ENCODE measurements around the gene HLA-DPB1. TPM values are rescaled to one million over a fixed set of nuclear protein-coding genes. Genes with fewer than 3 reads are reported as not detected.

HLA-DPB1 gene
- total RNA-seq, 1 experiment from 2014 or later: not detected

DNA sequence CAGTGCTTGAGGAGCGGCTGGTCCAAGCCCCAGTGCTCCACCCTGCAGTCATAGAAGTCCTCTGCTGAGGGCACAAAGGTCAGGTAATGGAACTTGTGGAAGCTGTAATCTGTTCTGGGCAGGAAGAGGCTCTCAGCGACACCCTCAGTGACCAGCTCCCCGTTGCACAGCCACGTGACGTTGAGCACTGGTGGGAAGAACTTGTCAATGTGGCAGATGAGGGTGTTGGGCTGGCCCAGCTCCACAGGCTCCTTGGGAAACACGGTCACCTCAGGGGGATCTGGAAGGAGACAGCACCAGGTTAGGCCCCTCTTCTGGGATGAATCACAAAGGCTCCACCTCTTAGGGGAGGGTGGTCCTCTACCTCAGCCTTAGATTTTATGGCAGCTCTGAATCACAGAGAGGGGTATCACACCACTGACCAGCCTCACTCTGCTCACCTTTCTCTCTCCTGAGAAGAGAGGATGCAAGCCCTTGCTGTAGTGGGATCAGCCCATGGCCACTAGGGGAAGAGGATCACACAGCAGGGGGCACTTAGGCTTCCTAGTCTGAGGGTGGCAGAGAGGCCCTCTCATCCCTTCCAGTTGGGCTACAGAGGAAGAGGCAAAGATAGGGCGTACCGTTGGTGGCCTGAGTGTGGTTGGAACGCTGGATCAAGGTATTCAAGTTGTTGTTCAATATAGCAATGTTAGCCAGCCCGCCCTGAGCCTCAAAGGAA, 6.6 kb upstream of the HLA-DPB1 start:
- no peak for TF ChIP-seq EZH2 (IDR thresholded peaks at IDR 0.05; ENCODE audit: low read length, unreplicated experiment)
- no peak for TF ChIP-seq EZH2phosphoT487 (IDR thresholded peaks at IDR 0.05; ENCODE audit: borderline replicate concordance, low read length)
- intact Hi-C loops (cut with micrococcal nuclease): no loop called here
- Histone ChIP-seq H2AFZ (ENCODE audit: low read length) (no peak overlapping the region), H3K79me2 (ENCODE audit: low read length) (no peaks in the 10 kb centered on the region), H3K27ac (ENCODE audit: low read length) (no peak overlapping the region), H3K4me2 (ENCODE audit: low read length) (no peak overlapping the region), H3K9me3 (ENCODE audit: low read length) (no peaks in the 10 kb centered on the region), H3K36me3 (ENCODE audit: low read depth, low read length) (no peaks in the 10 kb centered on the region), H4K20me1 (ENCODE audit: low read length) (no peaks in the 10 kb centered on the region), H3F3A (ENCODE audit: low read length, unreplicated experiment) (no peaks in the 10 kb centered on the region), H3K9ac (ENCODE audit: low read length) (no peak overlapping the region), H3K4me3 (ENCODE audit: low read length) (no peak overlapping the region), H3K9me2 (replicated peaks; ENCODE audit: low read length) (no peaks in the 10 kb centered on the region), H3K27me3 (ENCODE audit: low read length) (peaks cover 63% of the 10 kb centered on the region), H3K4me1 (ENCODE audit: insufficient read depth, low read length) (no peaks in the 10 kb centered on the region)
- DNase-seq: no peak
- ATAC-seq: no peak
- CTCF ChIA-PET: no interaction called here
- BruUV-seq (replicated peaks): no TSS peak
- POLR2A ChIA-PET (ENCODE audit: unreplicated experiment): no interaction called here

DNA sequence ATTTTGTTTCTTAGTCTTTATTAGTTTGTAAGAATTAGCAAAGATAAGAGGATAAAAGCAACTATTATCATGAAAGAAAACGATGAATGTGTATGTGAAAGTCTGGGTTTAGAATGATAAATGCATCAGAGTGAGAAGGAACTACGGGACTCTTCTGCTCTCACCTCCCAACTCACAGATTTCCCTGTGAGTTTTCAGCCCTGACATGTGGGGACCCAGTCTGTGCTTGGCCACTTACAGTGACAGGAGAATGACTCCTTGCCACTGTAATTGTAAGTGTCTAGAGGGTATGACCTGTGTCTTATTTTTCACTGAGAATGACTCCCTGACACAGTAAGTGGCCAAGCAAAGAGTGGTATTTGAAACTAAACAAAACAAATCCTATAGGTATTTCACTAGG, 4.9 kb upstream of the HLA-DPB1 start:
- H3K27me3 ChIP-seq (ENCODE audit: low read length): peaks cover 53% of the 10 kb centered on the region
- no peak overlapping the region for H3K27ac ChIP-seq (ENCODE audit: low read length)
- no peaks in the 10 kb centered on the region for H3K36me3 ChIP-seq (ENCODE audit: low read depth, low read length)
- H4K20me1 ChIP-seq (ENCODE audit: low read length): no peaks in the 10 kb centered on the region
- H3K9me3 ChIP-seq (ENCODE audit: low read length): no peaks in the 10 kb centered on the region
- ChIA-PET CTCF (no interaction called here), POLR2A (ENCODE audit: unreplicated experiment) (interaction anchor here (0.6 kb wide), 1 partner anchor 248 kb away, joined by 6 read pairs; no protein-coding TSS in a partner anchor)
- H3F3A ChIP-seq (ENCODE audit: low read length, unreplicated experiment): no peaks in the 10 kb centered on the region
- H3K4me3 ChIP-seq (ENCODE audit: low read length): no peak overlapping the region
- TF ChIP-seq, protein P1, sequence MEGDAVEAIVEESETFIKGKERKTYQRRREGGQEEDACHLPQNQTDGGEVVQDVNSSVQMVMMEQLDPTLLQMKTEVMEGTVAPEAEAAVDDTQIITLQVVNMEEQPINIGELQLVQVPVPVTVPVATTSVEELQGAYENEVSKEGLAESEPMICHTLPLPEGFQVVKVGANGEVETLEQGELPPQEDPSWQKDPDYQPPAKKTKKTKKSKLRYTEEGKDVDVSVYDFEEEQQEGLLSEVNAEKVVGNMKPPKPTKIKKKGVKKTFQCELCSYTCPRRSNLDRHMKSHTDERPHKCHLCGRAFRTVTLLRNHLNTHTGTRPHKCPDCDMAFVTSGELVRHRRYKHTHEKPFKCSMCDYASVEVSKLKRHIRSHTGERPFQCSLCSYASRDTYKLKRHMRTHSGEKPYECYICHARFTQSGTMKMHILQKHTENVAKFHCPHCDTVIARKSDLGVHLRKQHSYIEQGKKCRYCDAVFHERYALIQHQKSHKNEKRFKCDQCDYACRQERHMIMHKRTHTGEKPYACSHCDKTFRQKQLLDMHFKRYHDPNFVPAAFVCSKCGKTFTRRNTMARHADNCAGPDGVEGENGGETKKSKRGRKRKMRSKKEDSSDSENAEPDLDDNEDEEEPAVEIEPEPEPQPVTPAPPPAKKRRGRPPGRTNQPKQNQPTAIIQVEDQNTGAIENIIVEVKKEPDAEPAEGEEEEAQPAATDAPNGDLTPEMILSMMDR (conservative IDR thresholded peaks at IDR 0.05; ENCODE audit: low read depth, low read length): no peak
- TF ChIP-seq EZH2 (IDR thresholded peaks at IDR 0.05; ENCODE audit: low read length, unreplicated experiment): no peak
- TF ChIP-seq EZH2phosphoT487 (IDR thresholded peaks at IDR 0.05; ENCODE audit: borderline replicate concordance, low read length): no peak
- no peaks in the 10 kb centered on the region for H3K79me2 ChIP-seq (ENCODE audit: low read length)
- no peak overlapping the region for H3K4me2 ChIP-seq (ENCODE audit: low read length)
- no peak overlapping the region for H2AFZ ChIP-seq (ENCODE audit: low read length)
- no peaks in the 10 kb centered on the region for H3K9me2 ChIP-seq (replicated peaks; ENCODE audit: low read length)
- no TSS peak for BruUV-seq (replicated peaks)
- intact Hi-C loops (cut with micrococcal nuclease): no loop called here
- no peak overlapping the region for H3K9ac ChIP-seq (ENCODE audit: low read length)
- no peak for ATAC-seq
- no peaks in the 10 kb centered on the region for H3K4me1 ChIP-seq (ENCODE audit: insufficient read depth, low read length)
- no peak for DNase-seq

DNA sequence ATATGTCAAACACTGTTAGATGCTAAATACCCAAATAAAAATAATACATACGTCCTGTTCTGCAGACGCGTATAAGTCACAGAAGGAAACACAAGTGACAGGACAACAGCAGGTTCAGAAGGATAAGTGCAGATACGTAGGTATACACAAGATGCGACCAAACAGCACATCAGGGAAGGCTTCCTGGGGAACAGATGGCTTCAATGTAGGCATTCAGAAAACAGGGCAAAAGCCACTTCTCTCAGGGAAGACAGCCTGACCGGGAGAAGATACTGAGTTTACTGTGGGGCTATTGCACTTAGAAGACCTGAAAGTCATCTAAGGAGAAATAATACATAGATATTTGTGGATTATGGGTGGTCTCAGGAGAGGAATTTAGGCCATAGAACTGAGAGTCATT, 4.2 kb upstream of the HLA-DPB1 start:
- H3K4me2 ChIP-seq (ENCODE audit: low read length): no peak overlapping the region
- H2AFZ ChIP-seq (ENCODE audit: low read length): no peak overlapping the region
- H3K36me3 ChIP-seq (ENCODE audit: low read depth, low read length): no peaks in the 10 kb centered on the region
- no peaks in the 10 kb centered on the region for H3F3A ChIP-seq (ENCODE audit: low read length, unreplicated experiment)
- H4K20me1 ChIP-seq (ENCODE audit: low read length): no peaks in the 10 kb centered on the region
- no peaks in the 10 kb centered on the region for H3K9me2 ChIP-seq (replicated peaks; ENCODE audit: low read length)
- BruUV-seq (replicated peaks): no TSS peak
- CTCF ChIA-PET: no interaction called here
- no peaks in the 10 kb centered on the region for H3K4me1 ChIP-seq (ENCODE audit: insufficient read depth, low read length)
- DNase-seq (no peak), ATAC-seq (no peak)
- H3K79me2 ChIP-seq (ENCODE audit: low read length): no peaks in the 10 kb centered on the region
- no peaks in the 10 kb centered on the region for H3K9me3 ChIP-seq (ENCODE audit: low read length)
- no peak overlapping the region for H3K4me3 ChIP-seq (ENCODE audit: low read length)
- POLR2A ChIA-PET (ENCODE audit: unreplicated experiment): interaction anchor here (0.6 kb wide), 1 partner anchor 249 kb away, joined by 6 read pairs; no protein-coding TSS in a partner anchor
- H3K27ac ChIP-seq (ENCODE audit: low read length): no peak overlapping the region
- no peak overlapping the region for H3K9ac ChIP-seq (ENCODE audit: low read length)
- peaks cover 48% of the 10 kb centered on the region for H3K27me3 ChIP-seq (ENCODE audit: low read length)
- TF ChIP-seq, protein P1 (conservative IDR thresholded peaks at IDR 0.05; ENCODE audit: low read depth, low read length): no peak
- TF ChIP-seq EZH2phosphoT487 (IDR thresholded peaks at IDR 0.05; ENCODE audit: borderline replicate concordance, low read length) (no peak), EZH2 (IDR thresholded peaks at IDR 0.05; ENCODE audit: low read length, unreplicated experiment) (no peak)
- intact Hi-C loops (cut with micrococcal nuclease): no loop called here
